Erythroblast (primary cell): ENCODE results near the gene LRRC10B.

ENCODE experiments used
- GATA1 ChIP-seq: IDR thresholded peaks from 2 replicates; pipeline ENCODE4 v1.6.1; 2011; ENCODE audit warnings: low read depth, mild to moderate bottlenecking, control low read depth, low read length, moderate library complexity
- POLR2A ChIP-seq: IDR thresholded peaks from 2 replicates; pipeline ENCODE4 v1.6.1; 2011; ENCODE audit warnings: mild to moderate bottlenecking, low read length

DNA sequence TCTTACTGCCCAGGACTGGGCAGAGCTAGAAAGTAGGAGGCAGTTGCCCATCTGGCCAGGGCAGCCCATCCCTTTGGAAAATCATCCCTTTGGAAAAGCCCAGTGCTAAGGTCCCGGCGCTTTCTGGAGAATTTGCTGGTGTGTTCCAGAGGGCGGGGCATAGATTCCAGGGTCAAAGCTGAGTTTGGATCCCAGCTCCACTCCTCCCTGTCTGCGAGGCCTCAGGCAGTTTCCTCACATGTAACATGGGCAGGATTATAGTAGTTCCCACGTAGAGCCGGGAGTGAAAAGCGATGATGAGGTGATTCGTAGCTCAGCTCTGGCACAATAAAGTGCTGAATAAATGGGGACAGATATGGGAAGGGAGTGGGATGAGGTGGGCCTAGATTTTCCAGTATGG lies 31.4 kb upstream of the LRRC10B start:
- no peak for TF ChIP-seq POLR2A
- no peak for TF ChIP-seq GATA1
